GM21528 (cell line): Measurements from ENCODE around the gene GALR1.
A peak's percentile ranks its signal among the peaks of the same experiment; 100 is the strongest.
"Not testable (repeated sequence)": the region's sequence is repeated elsewhere in the genome, so short reads cannot be mapped to it uniquely, and the experiment has no call there.

Source experiments
- ATAC-seq: cut with Tn5 transposase; IDR thresholded peaks from one replicate; pipeline ENCODE4 v1.9.1; 2021; ENCODE audit warnings: mild to moderate bottlenecking, moderate library complexity; ENCODE audit not compliant: unreplicated experiment, low FRiP score

GALR1 gene

GRCh38 chr18:77249569-77250500, at the start of gene GALR1:
GALR1 (plus strand) TSS chr18:77249848; CDS start chr18:77250549, 701 bp downstream.
- no peak for ATAC-seq

- ATAC-seq, result no peak
Measured at GRCh38 chr18:77201506-77201905, 48.1 kb upstream of the GALR1 start.

GRCh38 chr18:77202329-77202728, 47.3 kb upstream of the GALR1 start:
- no peak for ATAC-seq

- no peak for ATAC-seq
Measured at GRCh38 chr18:77203071-77203470, 46.6 kb upstream of the GALR1 start.

GRCh38 chr18:77203851-77204250, 45.8 kb upstream of the GALR1 start:
- no peak for ATAC-seq

GRCh38 chr18:77205769-77206168, 43.9 kb upstream of the GALR1 start:
- no peak for ATAC-seq

- ATAC-seq, result no peak
Measured at GRCh38 chr18:77206676-77207374, 42.8 kb upstream of the GALR1 start.

- ATAC-seq, result no peak
Measured at GRCh38 chr18:77207540-77207939, 42.1 kb upstream of the GALR1 start.

- ATAC-seq, result peak; percentile 91
Measured at GRCh38 chr18:77208964-77209363, 40.7 kb upstream of the GALR1 start.

GRCh38 chr18:77209587-77209986, 40.1 kb upstream of the GALR1 start:
- no peak for ATAC-seq

GRCh38 chr18:77210249-77210648, 39.4 kb upstream of the GALR1 start:
- no peak for ATAC-seq

- no peak for ATAC-seq
Measured at GRCh38 chr18:77218642-77219041, 31.0 kb upstream of the GALR1 start.

GRCh38 chr18:77220726-77221125, 28.9 kb upstream of the GALR1 start:
- no peak for ATAC-seq

GRCh38 chr18:77222464-77222863, 27.2 kb upstream of the GALR1 start:
- no peak for ATAC-seq

- ATAC-seq, result no peak
Measured at GRCh38 chr18:77223221-77223639, 26.4 kb upstream of the GALR1 start.

GRCh38 chr18:77223653-77224052, 26.0 kb upstream of the GALR1 start:
- no peak for ATAC-seq

- ATAC-seq, result no peak
Measured at GRCh38 chr18:77230645-77231044, 19.0 kb upstream of the GALR1 start.

GRCh38 chr18:77234504-77235365, 14.9 kb upstream of the GALR1 start:
- ATAC-seq, result no peak

- not testable (repeated sequence) for ATAC-seq
Measured at GRCh38 chr18:77239285-77239684, 10.4 kb upstream of the GALR1 start.

- ATAC-seq, result no peak
Measured at GRCh38 chr18:77248873-77249568, 627 bp upstream of the GALR1 start.
